Mesendoderm (in vitro differentiated cells): Measurements from ENCODE around the gene C2orf68.

Experiments
- DNase-seq: peaks from one replicate; pipeline ENCODE4 v3.0.0; 2013
- H2AK5ac ChIP-seq: 2 replicates; pipeline ENCODE4 v1.6.1; 2013; ENCODE audit warnings: low read length, inconsistent platforms
- H2BK120ac ChIP-seq: 2 replicates; pipeline ENCODE4 v1.6.1; 2013; ENCODE audit warnings: low read depth, mild to moderate bottlenecking, low read length, moderate library complexity, mixed read lengths
- H2BK15ac ChIP-seq: replicated peaks from 2 replicates; pipeline ENCODE4 v1.6.1; 2013; ENCODE audit warnings: low read depth, mild to moderate bottlenecking, moderate library complexity
- H2BK5ac ChIP-seq: 2 replicates; pipeline ENCODE4 v1.6.1; 2013; ENCODE audit warnings: low read length, inconsistent platforms
- H3K18ac ChIP-seq: 2 replicates; pipeline ENCODE4 v1.6.1; 2013; ENCODE audit warnings: mild to moderate bottlenecking, low read length, mixed read lengths
- H3K23ac ChIP-seq: one replicate; pipeline ENCODE4 v1.6.1; 2013; ENCODE audit warnings: low read length
- H3K27ac ChIP-seq: 2 replicates; pipeline ENCODE4 v1.5.1; 2013; ENCODE audit warnings: low read depth, mild to moderate bottlenecking, inconsistent platforms, low read length, moderate library complexity
- H3K27me3 ChIP-seq: 2 replicates; pipeline ENCODE4 v1.6.1; 2013; ENCODE audit warnings: low read length, control low read depth, mild to moderate bottlenecking, inconsistent platforms; ENCODE audit not compliant: insufficient read depth, poor library complexity
- H3K36me3 ChIP-seq: 2 replicates; pipeline ENCODE4 v1.6.1; 2013; ENCODE audit warnings: low read length, inconsistent platforms; ENCODE audit not compliant: control insufficient read depth, insufficient read depth
- H3K4ac ChIP-seq: one replicate; pipeline ENCODE4 v1.6.1; 2013; ENCODE audit warnings: low read depth, mild to moderate bottlenecking, low read length, moderate library complexity
- H3K4me1 ChIP-seq: 2 replicates; pipeline ENCODE4 v1.6.1; 2013; ENCODE audit warnings: low read depth, low read length, inconsistent platforms; ENCODE audit not compliant: control insufficient read depth
- H3K4me2 ChIP-seq: 2 replicates; pipeline ENCODE4 v1.6.1; 2013; ENCODE audit warnings: low read length
- H3K4me3 ChIP-seq: 2 replicates; pipeline ENCODE4 v1.5.1; 2013; ENCODE audit warnings: mild to moderate bottlenecking, low read length
- H3K56ac ChIP-seq: one replicate; pipeline ENCODE4 v1.6.1; 2013; ENCODE audit warnings: low read length
- H3K79me1 ChIP-seq: 2 replicates; pipeline ENCODE4 v1.6.1; 2013; ENCODE audit warnings: low read length, inconsistent platforms
- H3K79me2 ChIP-seq: 2 replicates; pipeline ENCODE4 v1.6.1; 2013; ENCODE audit warnings: mild to moderate bottlenecking, low read length; ENCODE audit not compliant: control insufficient read depth, insufficient read depth
- H3K9ac ChIP-seq: 2 replicates; pipeline ENCODE4 v1.6.1; 2013; ENCODE audit warnings: low read length, inconsistent platforms
- H4K5ac ChIP-seq: one replicate; pipeline ENCODE4 v1.6.1; 2013; ENCODE audit warnings: low read length
- H4K8ac ChIP-seq: one replicate; pipeline ENCODE4 v1.6.1; 2013; ENCODE audit warnings: low read depth, mild to moderate bottlenecking, control low read depth, low read length, moderate library complexity
- WGBS: extraction: QIAGEN DNeasy Blood & Tissue Kit; methylation state at CpG from one replicate; pipeline ENCODE4 v1.1.7; 2013; ENCODE audit warnings: low lambda C conversion rate, missing lambda C conversion rate; ENCODE audit not compliant: insufficient coverage; ENCODE audit errors: extremely low coverage; 5-methylcytosine and 5-hydroxymethylcytosine counted together

Gene C2orf68

GRCh38 chr2:85650456-85650855 is 38.6 kb upstream of the C2orf68 start:
- Histone ChIP-seq H3K9ac (no peak overlapping the region), H3K18ac (no peak overlapping the region), H3K27me3 (no peaks in the 10 kb centered on the region), H3K4me1 (no peaks in the 10 kb centered on the region), H3K79me2 (no peaks in the 10 kb centered on the region), H3K4me2 (no peak overlapping the region), H3K79me1 (no peaks in the 10 kb centered on the region), H2BK5ac (no peak overlapping the region), H2AK5ac (no peak overlapping the region), H3K36me3 (peaks cover 22% of the 10 kb centered on the region), H2BK15ac (no peak overlapping the region), H2BK120ac (no peak overlapping the region), H4K8ac (no peak overlapping the region), H3K27ac (no peak overlapping the region), H3K56ac (no peak overlapping the region), H4K5ac (no peak overlapping the region), H3K23ac (no peak overlapping the region), H3K4ac (no peak overlapping the region), H3K4me3 (no peak overlapping the region)
- no CpG with 5 or more reads among the region's 4 CpGs for WGBS
- no peak for DNase-seq

- Histone ChIP-seq H3K79me2 (no peaks in the 10 kb centered on the region), H3K4me3 (no peak overlapping the region), H3K23ac (no peak overlapping the region), H3K56ac (no peak overlapping the region), H3K79me1 (no peaks in the 10 kb centered on the region), H4K8ac (no peak overlapping the region), H3K4me1 (no peaks in the 10 kb centered on the region), H3K27me3 (no peaks in the 10 kb centered on the region), H3K4ac (no peak overlapping the region), H2BK5ac (no peak overlapping the region), H3K36me3 (peaks cover 26% of the 10 kb centered on the region), H4K5ac (no peak overlapping the region), H2BK15ac (no peak overlapping the region), H3K4me2 (no peak overlapping the region), H2BK120ac (no peak overlapping the region), H2AK5ac (no peak overlapping the region), H3K27ac (no peak overlapping the region), H3K9ac (no peak overlapping the region), H3K18ac (no peak overlapping the region)
- no CpG with 5 or more reads among the region's 9 CpGs for WGBS
- DNase-seq = no peak
These were observed 37.6 kb upstream of the C2orf68 start for GRCh38 chr2:85649201-85650190.

- no peak overlapping the region for H2AK5ac ChIP-seq
- no peak overlapping the region for H3K4me3 ChIP-seq
- H3K9ac ChIP-seq = no peak overlapping the region
- H3K18ac ChIP-seq = no peak overlapping the region
- H2BK120ac ChIP-seq = no peak overlapping the region
- H4K8ac ChIP-seq = no peak overlapping the region
- H3K23ac ChIP-seq = no peak overlapping the region
- H3K56ac ChIP-seq = no peak overlapping the region
- H3K27ac ChIP-seq = no peak overlapping the region
- H3K36me3 ChIP-seq = peaks cover 23% of the 10 kb centered on the region
- no peaks in the 10 kb centered on the region for H3K79me1 ChIP-seq
- H2BK15ac ChIP-seq = no peak overlapping the region
- no peak overlapping the region for H3K4ac ChIP-seq
- no peak overlapping the region for H4K5ac ChIP-seq
- WGBS = no CpG with 5 or more reads among the region's 2 CpGs
- H3K79me2 ChIP-seq = no peaks in the 10 kb centered on the region
- no peak overlapping the region for H3K4me2 ChIP-seq
- H3K27me3 ChIP-seq = no peaks in the 10 kb centered on the region
- no peak overlapping the region for H2BK5ac ChIP-seq
- no peaks in the 10 kb centered on the region for H3K4me1 ChIP-seq
- peak; percentile 45 for DNase-seq
These were observed 36.8 kb upstream of the C2orf68 start for GRCh38 chr2:85648619-85649018.

- no peak for DNase-seq
- no peak overlapping the region for H2BK5ac ChIP-seq
- H3K27ac ChIP-seq = no peak overlapping the region
- H3K9ac ChIP-seq = no peak overlapping the region
- H4K8ac ChIP-seq = no peak overlapping the region
- no peak overlapping the region for H2BK15ac ChIP-seq
- WGBS = no CpG with 5 or more reads among the region's 10 CpGs
- H3K27me3 ChIP-seq = no peaks in the 10 kb centered on the region
- no peaks in the 10 kb centered on the region for H3K79me1 ChIP-seq
- H3K56ac ChIP-seq = no peak overlapping the region
- no peaks in the 10 kb centered on the region for H3K79me2 ChIP-seq
- no peak overlapping the region for H3K4ac ChIP-seq
- H3K4me1 ChIP-seq = no peaks in the 10 kb centered on the region
- no peak overlapping the region for H3K4me2 ChIP-seq
- H3K36me3 ChIP-seq = peaks cover 23% of the 10 kb centered on the region
- no peak overlapping the region for H3K18ac ChIP-seq
- no peak overlapping the region for H2AK5ac ChIP-seq
- no peak overlapping the region for H3K4me3 ChIP-seq
- H3K23ac ChIP-seq = no peak overlapping the region
- no peak overlapping the region for H4K5ac ChIP-seq
- no peak overlapping the region for H2BK120ac ChIP-seq
These were observed 36.1 kb upstream of the C2orf68 start for GRCh38 chr2:85647823-85648526.

- Histone ChIP-seq H4K8ac (no peak overlapping the region), H3K4ac (no peak overlapping the region), H2BK120ac (no peak overlapping the region), H3K4me3 (no peak overlapping the region), H2BK5ac (no peak overlapping the region), H2AK5ac (no peak overlapping the region), H3K9ac (no peak overlapping the region), H3K36me3 (peaks cover 29% of the 10 kb centered on the region), H3K79me1 (no peaks in the 10 kb centered on the region), H3K4me2 (no peak overlapping the region), H4K5ac (no peak overlapping the region), H3K18ac (no peak overlapping the region), H3K23ac (no peak overlapping the region), H3K27me3 (no peaks in the 10 kb centered on the region), H2BK15ac (no peak overlapping the region), H3K56ac (no peak overlapping the region), H3K79me2 (no peaks in the 10 kb centered on the region), H3K4me1 (no peaks in the 10 kb centered on the region), H3K27ac (no peak overlapping the region)
- DNase-seq = no peak
- no CpG with 5 or more reads among the region's 2 CpGs for WGBS
These were observed 34.3 kb upstream of the C2orf68 start for GRCh38 chr2:85646166-85646565.
